Testis (tissue), 2 donors: Measurements from ENCODE around the gene MCM7.

Experiments
- CTCF ChIP-seq, 3 experiments: fragments of 450-650 bp in 2 of 3; fragments of 200-600 bp in 1 of 3; sonication (generic) in 1 of 3; IDR thresholded peaks; one replicate each; pipeline ENCODE4 v1.5.1; 2016 to 2019; ENCODE audit warnings: antibody characterized with exemption in 3 of 3, mild to moderate bottlenecking in 2 of 3, moderate library complexity in 1 of 3
- POLR2A ChIP-seq: fragments of 450-650 bp; IDR thresholded peaks from one replicate; pipeline ENCODE4 v1.6.1; 2017; ENCODE audit warnings: antibody characterized with exemption, mild to moderate bottlenecking, moderate library complexity

- TF ChIP-seq CTCF (IDR thresholded peaks at IDR 0.05): no peak
- TF ChIP-seq POLR2A: no peak
Measured at GRCh38 chr7:100122568-100122967, 21.4 kb upstream of the MCM7 start.
